CD4-positive, alpha-beta T cell (primary cell): ENCODE results near the gene TIMM23B. TPM values are rescaled to one million over a fixed set of nuclear protein-coding genes. Genes with fewer than 3 reads are reported as not detected.
"Not testable (repeated sequence)": the region's sequence is repeated elsewhere in the genome, so short reads cannot be mapped to it uniquely, and the experiment has no call there.

ENCODE experiments used
- ATAC-seq: fragments of 200-7000 bp; cut with Tn5 transposase; one replicate; pipeline ENCODE4 v1.10.0; 2022; ENCODE audit warnings: mild to moderate bottlenecking; ENCODE audit not compliant: poor library complexity
- CTCF ChIA-PET: fragments of 350-600 bp; sonication (Branson Sonifier 250); formaldehyde crosslinking; loops from one replicate; lab custom pipeline; 2021; ENCODE audit warnings: antibody characterized with exemption, inconsistent platforms; lab: Charles Lee
- POLR2A ChIA-PET: fragments of 350-600 bp; sonication (Branson Sonifier 250); formaldehyde crosslinking; loops from one replicate; lab custom pipeline; 2021; ENCODE audit warnings: antibody characterized with exemption, inconsistent platforms; lab: Charles Lee
- DNase-seq, 14 experiments: peaks; one replicate each; pipeline ENCODE4 v3.0.0-alpha.2; 2013 to 2020; ENCODE audit warnings: mixed read lengths in 2 of 14
- H3K27ac ChIP-seq, 2 donors: one replicate each; pipeline versions ENCODE4 v1.5.1 to v1.7.0; 2013; ENCODE audit warnings: low read length in 2 of 2, low read depth in 1 of 2, mild to moderate bottlenecking in 1 of 2
- H3K27me3 ChIP-seq, 2 experiments: 1 replicate in 1 of 2; 2 replicates in 1 of 2; pipeline versions ENCODE4 v1.6.1 to v1.7.0; 2013; ENCODE audit warnings: low read length in 2 of 2, control low read depth in 1 of 2, mild to moderate bottlenecking in 1 of 2, moderate library complexity in 1 of 2; ENCODE audit not compliant: insufficient read depth in 2 of 2, control insufficient read depth in 1 of 2
- H3K36me3 ChIP-seq: one replicate; pipeline ENCODE4 v1.6.1; 2013; ENCODE audit warnings: low read length, control low read depth; ENCODE audit not compliant: insufficient read depth
- H3K4me1 ChIP-seq: one replicate; pipeline ENCODE4 v1.6.1; 2013; ENCODE audit warnings: low read length, control low read depth; ENCODE audit not compliant: insufficient read depth
- H3K4me3 ChIP-seq: one replicate; pipeline ENCODE4 v1.5.1; 2013; ENCODE audit warnings: mild to moderate bottlenecking, low read length, moderate library complexity
- H3K9me3 ChIP-seq, 2 experiments: 1 replicate in 1 of 2; 2 replicates in 1 of 2; pipeline versions ENCODE4 v1.6.1 to v1.7.0; 2013; ENCODE audit warnings: low read length in 2 of 2, mild to moderate bottlenecking in 2 of 2, control low read depth in 1 of 2, moderate library complexity in 1 of 2; ENCODE audit not compliant: control insufficient read depth in 1 of 2, insufficient read depth in 1 of 2
- H3K27ac Mint-ChIP-seq: one replicate; pipeline ENCODE4 v1.8.0; 2020; ENCODE audit warnings: mixed read lengths
- H3K27me3 Mint-ChIP-seq: one replicate; pipeline ENCODE4 v1.8.0; 2021; ENCODE audit warnings: mixed read lengths
- H3K36me3 Mint-ChIP-seq: one replicate; pipeline ENCODE4 v1.8.0; 2021; ENCODE audit warnings: low read depth, mixed read lengths
- H3K4me1 Mint-ChIP-seq: one replicate; pipeline ENCODE4 v1.8.0; 2021; ENCODE audit warnings: low read depth, mixed read lengths
- H3K4me3 Mint-ChIP-seq: one replicate; pipeline ENCODE4 v1.8.0; 2020; ENCODE audit warnings: mild to moderate bottlenecking, mixed read lengths
- H3K9me3 Mint-ChIP-seq: one replicate; pipeline ENCODE4 v1.8.0; 2020; ENCODE audit warnings: mixed read lengths
- CTCF ChIP-seq: fragments of 200-600 bp; IDR thresholded peaks from one replicate; pipeline ENCODE4 v1.8.0; 2022; ENCODE audit warnings: antibody characterized with exemption, mild to moderate bottlenecking
- intact Hi-C, 2 experiments: fragments of 100-400 bp; cut with DNase I in 1 of 2; cut with micrococcal nuclease in 1 of 2; formaldehyde crosslinking; loops; one replicate each; pipeline versions ENCODE4 v1.15.1 to v1.9.0; 2023 to 2025; cut with DNase I, micrococcal nuclease
- total RNA-seq, 174 experiments: library from RNA in 2 of 174; stranded (reverse) in 2 of 174; gene quantifications; one replicate each; pipeline ENCODE4 v1.2.3 and lab custom pipeline; 2021 to 2026

TIMM23B gene
- total RNA-seq, 2 experiments from 2014 or later: 37.7 to 39.5 TPM

DNA sequence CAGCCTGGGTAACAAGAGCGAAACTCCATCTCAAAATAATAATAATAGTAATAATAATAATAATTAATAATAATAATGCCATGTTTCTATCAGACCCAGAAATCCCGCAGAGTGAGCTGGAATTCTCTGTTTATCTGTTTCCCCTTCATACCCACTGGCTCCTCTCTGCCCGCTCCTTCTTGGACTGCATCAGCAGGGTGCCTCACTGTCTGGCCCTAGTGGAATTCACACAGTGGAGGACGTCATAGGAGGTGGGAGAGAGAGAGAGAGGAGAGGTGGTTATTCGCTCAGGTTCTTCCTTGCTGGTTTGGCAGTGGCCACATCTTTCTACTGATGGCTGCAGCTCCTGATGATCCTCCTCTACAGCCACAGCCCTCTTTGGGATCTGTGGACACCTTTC, 75.1 kb downstream of the TIMM23B start:
- intact Hi-C loops, DNase-seq, H3K9me3 Mint-ChIP-seq, CTCF ChIA-PET, H3K4me1 ChIP-seq, H3K27ac Mint-ChIP-seq, H3K4me3 ChIP-seq, ATAC-seq, H3K4me1 Mint-ChIP-seq, POLR2A ChIA-PET, H3K27me3 ChIP-seq, H3K36me3 ChIP-seq, H3K4me3 Mint-ChIP-seq, H3K27me3 Mint-ChIP-seq, H3K36me3 Mint-ChIP-seq, H3K27ac ChIP-seq, H3K9me3 ChIP-seq: not testable (repeated sequence)

DNA sequence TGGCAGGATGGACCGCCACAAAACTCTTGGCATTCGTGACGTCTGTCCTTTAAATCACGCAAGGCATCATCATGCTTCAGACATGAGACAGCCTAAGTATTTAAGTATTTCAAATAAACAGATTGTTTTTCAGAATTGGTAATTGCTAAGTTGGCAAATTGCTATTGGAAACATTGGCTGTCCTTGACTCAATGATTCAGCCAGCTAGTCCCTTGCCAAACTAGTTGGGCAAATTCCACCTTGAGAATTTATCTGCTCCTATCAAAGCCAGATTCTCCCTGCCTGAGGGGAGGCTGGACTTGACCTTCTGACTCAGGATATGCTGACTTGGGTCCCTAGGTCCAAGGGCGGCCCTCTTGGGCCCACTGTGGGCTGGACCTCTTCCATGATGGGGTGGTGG, 75.8 kb downstream of the TIMM23B start:
- H3K27ac ChIP-seq, H3K36me3 Mint-ChIP-seq, H3K4me1 ChIP-seq, H3K4me3 Mint-ChIP-seq, ATAC-seq, H3K27ac Mint-ChIP-seq, H3K27me3 ChIP-seq, DNase-seq, POLR2A ChIA-PET, H3K9me3 Mint-ChIP-seq, CTCF ChIA-PET, H3K4me1 Mint-ChIP-seq, H3K4me3 ChIP-seq, H3K9me3 ChIP-seq, H3K27me3 Mint-ChIP-seq, intact Hi-C loops, H3K36me3 ChIP-seq: not testable (repeated sequence)

- DNase-seq, H3K27me3 ChIP-seq, H3K4me3 ChIP-seq, H3K4me1 ChIP-seq, H3K27me3 Mint-ChIP-seq, intact Hi-C loops, POLR2A ChIA-PET, H3K4me3 Mint-ChIP-seq, H3K4me1 Mint-ChIP-seq, H3K27ac Mint-ChIP-seq, H3K27ac ChIP-seq, H3K36me3 Mint-ChIP-seq, ATAC-seq, CTCF ChIA-PET, H3K36me3 ChIP-seq, H3K9me3 ChIP-seq, H3K9me3 Mint-ChIP-seq: not testable (repeated sequence)
These were observed 77.4 kb downstream of the TIMM23B start for GRCh38 chr10:50019279-50019678.

DNA sequence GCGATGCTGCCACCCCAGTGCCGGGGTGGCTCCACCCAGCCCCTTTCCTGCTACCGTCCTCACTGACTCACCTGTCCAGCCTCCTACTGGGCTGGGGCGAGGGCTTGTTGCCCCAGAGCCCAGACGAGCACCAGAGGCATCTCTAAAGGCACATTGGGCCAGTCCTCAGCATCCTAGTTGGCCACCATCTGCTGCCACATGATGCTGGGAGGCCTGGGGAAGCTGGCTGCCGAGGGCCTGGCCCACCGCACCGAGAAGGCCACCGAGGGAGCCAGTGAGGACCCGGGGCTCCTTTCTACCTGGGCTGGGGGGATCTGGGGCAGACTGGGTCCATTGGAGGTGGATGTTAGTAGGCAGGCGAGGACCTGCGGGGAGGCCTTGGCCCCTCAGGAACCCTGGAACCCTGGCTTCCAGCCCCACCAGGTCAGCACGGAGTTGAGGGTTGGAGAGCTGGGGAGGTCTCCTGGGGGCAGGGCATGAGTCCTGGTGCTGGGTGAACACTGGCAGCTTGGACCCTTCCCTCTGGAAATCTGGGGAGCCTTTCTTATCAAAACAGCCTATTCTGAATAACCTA, 78.7 kb downstream of the TIMM23B start:
- H3K4me3 ChIP-seq, intact Hi-C loops, CTCF ChIA-PET, H3K27ac ChIP-seq, H3K4me1 Mint-ChIP-seq, H3K4me1 ChIP-seq, H3K27ac Mint-ChIP-seq, H3K9me3 ChIP-seq, H3K27me3 ChIP-seq, H3K36me3 Mint-ChIP-seq, H3K27me3 Mint-ChIP-seq, POLR2A ChIA-PET, H3K36me3 ChIP-seq, DNase-seq, H3K9me3 Mint-ChIP-seq, H3K4me3 Mint-ChIP-seq, ATAC-seq: not testable (repeated sequence)

GRCh38 chr10:50021646-50022045, 79.8 kb downstream of the TIMM23B start:
- Mint-ChIP-seq H3K27ac (no peak overlapping the region), H3K27me3 (peaks cover 15% of the 10 kb centered on the region), H3K36me3 (no peaks in the 10 kb centered on the region), H3K4me1 (no peaks in the 10 kb centered on the region), H3K4me3 (no peak overlapping the region), H3K9me3 (no peaks in the 10 kb centered on the region)
- DNase-seq (no peak), ATAC-seq (no peak)
- CTCF ChIA-PET: no interaction called here
- H3K4me3 ChIP-seq: no peak overlapping the region
- H3K9me3 ChIP-seq: no peaks in the 10 kb centered on the region
- H3K27me3 ChIP-seq: peaks cover 5% of the 10 kb centered on the region in 2 experiments
- no peaks in the 10 kb centered on the region for H3K36me3 ChIP-seq
- no peak for TF ChIP-seq CTCF
- H3K4me1 ChIP-seq: no peaks in the 10 kb centered on the region
- H3K27ac ChIP-seq: no peak overlapping the region
- POLR2A ChIA-PET: no interaction called here
- intact Hi-C loops: no loop called here

Other genes starting within 250 kb of the TIMM23B start
- gene OGDHL, start 179.7 kb upstream of the TIMM23B start, total RNA-seq: not detected
- 10 to 100 TPM; 30.1 to 31.8 TPM for gene PARG, start within 50 bp of the TIMM23B start, total RNA-seq
- gene AGAP6, start 46.4 kb downstream of the TIMM23B start, total RNA-seq: 10 to 100 TPM; 12.9 to 13.9 TPM
- 10 to 100 TPM; 44.8 to 50.9 TPM for gene WASHC2A, start 125.9 kb downstream of the TIMM23B start, total RNA-seq